Activated CD8-positive, alpha-beta memory T cell treated with anti-CD3 and anti-CD28 coated beads for 36 hours (primary cell): Measurements from ENCODE around the gene CLIC5. TPM values are rescaled to one million over a fixed set of nuclear protein-coding genes. Genes with fewer than 3 reads are reported as not detected.

Experiments used
- CTCF ChIA-PET: fragments of 350-600 bp; sonication (Branson Sonifier 250); formaldehyde crosslinking; loops from one replicate; lab custom pipeline; 2021; ENCODE audit warnings: antibody characterized with exemption; lab: Charles Lee
- POLR2A ChIA-PET: fragments of 350-600 bp; sonication (Branson Sonifier 250); formaldehyde crosslinking; loops from one replicate; lab custom pipeline; 2021; ENCODE audit warnings: antibody characterized with exemption; lab: Charles Lee
- total RNA-seq, 2 experiments: library from RNA; stranded (reverse); gene quantifications; one replicate each; pipeline ENCODE4 v1.2.3, GENCODE V29; 2021

The CLIC5 gene
- total RNA-seq, 2 experiments from 2014 or later: 6.5 to 6.6 TPM

GRCh38 chr6:46011188-46012085, 4.2 kb downstream of the CLIC5 start:
- CTCF ChIA-PET: interaction anchor here (1.0 to 1.5 kb wide), 2 partner anchors 11 to 81 kb away, joined by 3 to 4 read pairs; no protein-coding TSS in a partner anchor
- POLR2A ChIA-PET: interaction anchor here (0.6 kb wide), 1 partner anchor 119 kb away, joined by 3 read pairs; the partner anchor contains the start of gene ENPP4

- POLR2A ChIA-PET: no interaction called here
Observed at GRCh38 chr6:46010771-46011170, 4.9 kb downstream of the CLIC5 start.

GRCh38 chr6:46010270-46010669, 5.4 kb downstream of the CLIC5 start:
- ChIA-PET CTCF (interaction anchor here (1.0 kb wide), 2 partner anchors 17 to 80 kb away, joined by 3 read pairs; no protein-coding TSS in a partner anchor), POLR2A (no interaction called here)

More at GRCh38 chr6:46010771-46011170, 4.9 kb downstream of the CLIC5 start:
- CTCF ChIA-PET: interaction anchor here (1.0 kb wide), 2 partner anchors 17 to 81 kb away, joined by 3 read pairs; no protein-coding TSS in a partner anchor

- ChIA-PET POLR2A (no interaction called here), CTCF (no interaction called here)
Observed at GRCh38 chr6:46002264-46002663, 13.4 kb downstream of the CLIC5 start.

- CTCF ChIA-PET: no interaction called here
- POLR2A ChIA-PET: no interaction called here
Observed at GRCh38 chr6:46000905-46001304, 14.8 kb downstream of the CLIC5 start.

- ChIA-PET POLR2A (no interaction called here), CTCF (no interaction called here)
Observed at GRCh38 chr6:45998524-45998923, 17.1 kb downstream of the CLIC5 start.

- CTCF ChIA-PET: no interaction called here
Observed at GRCh38 chr6:45997875-45998506, 17.7 kb downstream of the CLIC5 start.

GRCh38 chr6:45991189-45991588, 24.5 kb downstream of the CLIC5 start:
- ChIA-PET CTCF (interaction anchor here (1.1 kb wide), 1 partner anchor 24 kb away, joined by 3 read pairs; no protein-coding TSS in a partner anchor), POLR2A (no interaction called here)

More at GRCh38 chr6:45997875-45998506, 17.7 kb downstream of the CLIC5 start:
- POLR2A ChIA-PET: no interaction called here

GRCh38 chr6:45990162-45990561, 25.5 kb downstream of the CLIC5 start:
- ChIA-PET POLR2A (no interaction called here), CTCF (no interaction called here)

GRCh38 chr6:45988635-45989034, 27.0 kb downstream of the CLIC5 start:
- POLR2A ChIA-PET: no interaction called here
- CTCF ChIA-PET: no interaction called here

GRCh38 chr6:45987856-45988255, 27.8 kb downstream of the CLIC5 start:
- ChIA-PET CTCF (no interaction called here), POLR2A (interaction anchor here (0.5 kb wide), 1 partner anchor 379 kb away, joined by 3 read pairs; no protein-coding TSS in a partner anchor)

GRCh38 chr6:45986746-45987274, 28.9 kb downstream of the CLIC5 start:
- POLR2A ChIA-PET: no interaction called here
- CTCF ChIA-PET: interaction anchor here (1.7 kb wide), 1 partner anchor 56 kb away, joined by 5 read pairs; no protein-coding TSS in a partner anchor

- POLR2A ChIA-PET: no interaction called here
- CTCF ChIA-PET: interaction anchor here (1.7 kb wide), 1 partner anchor 54 kb away, joined by 5 read pairs; no protein-coding TSS in a partner anchor
Observed at GRCh38 chr6:45984788-45985425, 30.8 kb downstream of the CLIC5 start.

GRCh38 chr6:45984347-45984746, 31.3 kb downstream of the CLIC5 start:
- POLR2A ChIA-PET: no interaction called here
- CTCF ChIA-PET: no interaction called here

GRCh38 chr6:45983062-45983461, 32.6 kb downstream of the CLIC5 start:
- ChIA-PET POLR2A (no interaction called here), CTCF (no interaction called here)

GRCh38 chr6:45982280-45983036, 33.2 kb downstream of the CLIC5 start:
- POLR2A ChIA-PET: no interaction called here
- CTCF ChIA-PET: interaction anchor here (0.7 kb wide), 1 partner anchor 52 kb away, joined by 3 read pairs; no protein-coding TSS in a partner anchor

GRCh38 chr6:45981046-45981445, 34.6 kb downstream of the CLIC5 start:
- CTCF ChIA-PET: interaction anchor here (0.7 kb wide), 1 partner anchor 8 kb away, joined by 3 read pairs; no protein-coding TSS in a partner anchor
- POLR2A ChIA-PET: no interaction called here

- POLR2A ChIA-PET: no interaction called here
- CTCF ChIA-PET: no interaction called here
Observed at GRCh38 chr6:45979311-45979710, 36.3 kb downstream of the CLIC5 start.
